Measurements from ENCODE around the gene ASCC2.
"Not testable (repeated sequence)": the region's sequence is repeated elsewhere in the genome, so short reads cannot be mapped to it uniquely, and the experiment has no call there.

ASCC2 gene

GRCh38 chr22:29855611-29856181 is 17.6 kb upstream of the ASCC2 start:
- DNase-seq = peak; percentile 23

GRCh38 chr22:29854432-29854831 is 16.4 kb upstream of the ASCC2 start:
- no peak for DNase-seq

GRCh38 chr22:29848111-29848510 is 10.0 kb upstream of the ASCC2 start:
- peak; percentile 17 for DNase-seq

- DNase-seq = no peak
Observed at GRCh38 chr22:29846290-29846689, 8.2 kb upstream of the ASCC2 start.

- DNase-seq = peak; percentile 24
Observed at GRCh38 chr22:29842740-29843139, 4.7 kb upstream of the ASCC2 start.

- DNase-seq = no peak
Observed at GRCh38 chr22:29842172-29842571, 4.1 kb upstream of the ASCC2 start.

GRCh38 chr22:29840498-29840897 is 2.4 kb upstream of the ASCC2 start:
- DNase-seq = no peak

- DNase-seq = no peak
Observed at GRCh38 chr22:29839039-29839438, 965 bp upstream of the ASCC2 start.

- no peak for DNase-seq
Observed at GRCh38 chr22:29838599-29838956, 504 bp upstream of the ASCC2 start.

GRCh38 chr22:29836791-29837370 is 1.2 kb downstream of the ASCC2 start:
- not testable (repeated sequence) for DNase-seq

GRCh38 chr22:29834046-29834445 is 4.0 kb downstream of the ASCC2 start:
- DNase-seq = no peak

GRCh38 chr22:29833392-29833965 is 4.6 kb downstream of the ASCC2 start:
- DNase-seq = no peak

- DNase-seq = no peak
Observed at GRCh38 chr22:29831958-29832357, 6.1 kb downstream of the ASCC2 start.

GRCh38 chr22:29831186-29831921 is 6.7 kb downstream of the ASCC2 start:
- DNase-seq = no peak

- no peak for DNase-seq
Observed at GRCh38 chr22:29830585-29830984, 7.5 kb downstream of the ASCC2 start.

GRCh38 chr22:29827726-29828125 is 10.3 kb downstream of the ASCC2 start:
- DNase-seq = not testable (repeated sequence)

- no peak for DNase-seq
Observed at GRCh38 chr22:29827091-29827490, 11.0 kb downstream of the ASCC2 start.

GRCh38 chr22:29825578-29825977 is 12.5 kb downstream of the ASCC2 start:
- DNase-seq = no peak

- no peak for DNase-seq
Observed at GRCh38 chr22:29824677-29825076, 13.4 kb downstream of the ASCC2 start.

GRCh38 chr22:29821291-29822016 is 16.6 kb downstream of the ASCC2 start:
- peak; percentile 69 for DNase-seq

- no peak for DNase-seq
Observed at GRCh38 chr22:29820961-29821290, 17.1 kb downstream of the ASCC2 start.

GRCh38 chr22:29819501-29819900 is 18.6 kb downstream of the ASCC2 start:
- no peak for DNase-seq

GRCh38 chr22:29817724-29818123 is 20.4 kb downstream of the ASCC2 start:
- DNase-seq = no peak

- no peak for DNase-seq
Observed at GRCh38 chr22:29816980-29817379, 21.1 kb downstream of the ASCC2 start.

Measured in NCI-H69 (cell line).